Measurements from ENCODE around the gene IAH1.

The IAH1 gene

GRCh38 chr2:9474361-9475057 is at the start of gene IAH1:
IAH1 (plus strand) TSS chr2:9474551; CDS start chr2:9474567, 16 bp downstream.
- intact Hi-C loops (cut with DNase I) = loop anchor here (1.0 to 10.0 kb wide), 3 partner anchors 51 to 330 kb away; partner anchors contain the start of genes ADAM17, CPSF3 and ITGB1BP1
- peak; percentile 53 to 96 (median 72) for DNase-seq

GRCh38 chr2:9428965-9429577 is 45.3 kb upstream of the IAH1 start:
- intact Hi-C loops (cut with DNase I) = loop anchor here (10.0 kb wide), 2 partner anchors 126 to 224 kb away; partner anchors contain the start of genes ADAM17 and ASAP2
- DNase-seq = no peak

GRCh38 chr2:9430316-9431293 is 43.7 kb upstream of the IAH1 start:
- DNase-seq = no peak
- intact Hi-C loops (cut with DNase I) = no loop called here

- DNase-seq = no peak
Measured at GRCh38 chr2:9434489-9434888, 39.9 kb upstream of the IAH1 start.

GRCh38 chr2:9439536-9439935 is 34.8 kb upstream of the IAH1 start:
- intact Hi-C loops (cut with DNase I) = no loop called here
- DNase-seq = no peak

More at GRCh38 chr2:9434489-9434888, 39.9 kb upstream of the IAH1 start:
- intact Hi-C loops (cut with DNase I) = no loop called here

GRCh38 chr2:9440058-9440727 is 34.2 kb upstream of the IAH1 start:
- DNase-seq = no peak
- intact Hi-C loops (cut with DNase I) = no loop called here

GRCh38 chr2:9441556-9441955 is 32.8 kb upstream of the IAH1 start:
- intact Hi-C loops (cut with DNase I) = no loop called here
- no peak for DNase-seq

- intact Hi-C loops (cut with DNase I) = no loop called here
Measured at GRCh38 chr2:9443526-9443925, 30.8 kb upstream of the IAH1 start.

GRCh38 chr2:9445089-9445488 is 29.3 kb upstream of the IAH1 start:
- no peak for DNase-seq
- intact Hi-C loops (cut with DNase I) = no loop called here

More at GRCh38 chr2:9443526-9443925, 30.8 kb upstream of the IAH1 start:
- no peak for DNase-seq

- intact Hi-C loops (cut with DNase I) = no loop called here
Measured at GRCh38 chr2:9451231-9451630, 23.1 kb upstream of the IAH1 start.

GRCh38 chr2:9460441-9461017 is 13.8 kb upstream of the IAH1 start:
- intact Hi-C loops (cut with DNase I) = no loop called here
- no peak for DNase-seq

More at GRCh38 chr2:9451231-9451630, 23.1 kb upstream of the IAH1 start:
- DNase-seq = no peak

GRCh38 chr2:9461079-9461478 is 13.3 kb upstream of the IAH1 start:
- intact Hi-C loops (cut with DNase I) = no loop called here
- no peak for DNase-seq

- DNase-seq = no peak
- intact Hi-C loops (cut with DNase I) = no loop called here
Measured at GRCh38 chr2:9462313-9462712, 12.0 kb upstream of the IAH1 start.

GRCh38 chr2:9462886-9463697 is 11.3 kb upstream of the IAH1 start:
- intact Hi-C loops (cut with DNase I) = no loop called here
- DNase-seq = no peak

- DNase-seq = no peak
- intact Hi-C loops (cut with DNase I) = no loop called here
Measured at GRCh38 chr2:9463698-9464034, 10.7 kb upstream of the IAH1 start.

- intact Hi-C loops (cut with DNase I) = no loop called here
- no peak for DNase-seq
Measured at GRCh38 chr2:9465170-9465569, 9.2 kb upstream of the IAH1 start.

- no peak for DNase-seq
- intact Hi-C loops (cut with DNase I) = no loop called here
Measured at GRCh38 chr2:9466147-9466683, 8.1 kb upstream of the IAH1 start.

- intact Hi-C loops (cut with DNase I) = no loop called here
- DNase-seq = no peak
Measured at GRCh38 chr2:9467687-9468086, 6.7 kb upstream of the IAH1 start.

- intact Hi-C loops (cut with DNase I) = loop anchor here (10.0 kb wide), 1 partner anchor 326 kb away; no protein-coding TSS in a partner anchor
- DNase-seq = no peak
Measured at GRCh38 chr2:9471206-9471605, 3.1 kb upstream of the IAH1 start.

Data from posterior cingulate gyrus (tissue), 11 donors.